ENCODE data around the gene OLFML2A.

- TF ChIP-seq CTCF (conservative IDR thresholded peaks at IDR 0.05; ENCODE audit: low read depth, low read length), result no peak
- TF ChIP-seq EZH2 (IDR thresholded peaks at IDR 0.05; ENCODE audit: borderline replicate concordance, low read depth, low read length, poor library complexity, severe bottlenecking), result no peak
Measured at GRCh38 chr9:124800306-124801259, 23.6 kb downstream of the OLFML2A start.

All from A673 (cell line).